CD4-positive, alpha-beta memory T cell (primary cell): Measurements from ENCODE around the gene ABCF2. TPM values are rescaled to one million over a fixed set of nuclear protein-coding genes. Genes with fewer than 3 reads are reported as not detected.

Experiments
- CTCF ChIA-PET: fragments of 350-600 bp; sonication (Branson Sonifier 250); formaldehyde crosslinking; loops from one replicate; lab custom pipeline; 2021; ENCODE audit warnings: inconsistent platforms; ENCODE audit not compliant: partially characterized antibody; lab: Charles Lee
- POLR2A ChIA-PET: fragments of 350-600 bp; sonication (Branson Sonifier 250); formaldehyde crosslinking; loops from one replicate; lab custom pipeline; 2021; ENCODE audit not compliant: partially characterized antibody; lab: Charles Lee
- DNase-seq, 5 donors: peaks; one replicate each; pipeline versions ENCODE4 v3.0.0 to v3.0.0-alpha.2; 2020 to 2022; ENCODE audit warnings: mixed read lengths in 1 of 5
- H3K27ac ChIP-seq: one replicate; pipeline ENCODE4 v1.7.0; 2013; ENCODE audit warnings: low read depth, low read length
- H3K27me3 ChIP-seq: 2 replicates; pipeline ENCODE4 v1.7.0; 2013; ENCODE audit warnings: mild to moderate bottlenecking, low read length, moderate library complexity; ENCODE audit not compliant: insufficient read depth
- H3K36me3 ChIP-seq: 2 replicates; pipeline ENCODE4 v1.7.0; 2013; ENCODE audit warnings: mild to moderate bottlenecking, low read length, moderate library complexity; ENCODE audit not compliant: insufficient read depth
- H3K4me1 ChIP-seq: 2 replicates; pipeline ENCODE4 v1.7.0; 2013; ENCODE audit warnings: mild to moderate bottlenecking, low read length, moderate library complexity; ENCODE audit not compliant: insufficient read depth
- H3K4me3 ChIP-seq, 2 donors: one replicate each; pipeline ENCODE4 v1.7.0; 2013; ENCODE audit warnings: low read length in 2 of 2, mild to moderate bottlenecking in 1 of 2
- H3K9me3 ChIP-seq, 2 donors: one replicate each; pipeline ENCODE4 v1.7.0; 2013; ENCODE audit warnings: low read length in 2 of 2, control low read depth in 1 of 2; ENCODE audit not compliant: control insufficient read depth in 1 of 2
- H3K27ac Mint-ChIP-seq, 7 donors: one replicate each; pipeline ENCODE4 v1.8.0; 2020 to 2021; ENCODE audit warnings: mixed read lengths in 7 of 7, mild to moderate bottlenecking in 6 of 7, inconsistent platforms in 3 of 7, moderate library complexity in 3 of 7
- H3K27me3 Mint-ChIP-seq, 2 donors: one replicate each; pipeline ENCODE4 v1.8.0; 2020 to 2021; ENCODE audit warnings: mixed read lengths in 2 of 2
- H3K36me3 Mint-ChIP-seq, 2 donors: one replicate each; pipeline ENCODE4 v1.8.0; 2020 to 2021; ENCODE audit warnings: mixed read lengths in 2 of 2, inconsistent platforms in 1 of 2, mild to moderate bottlenecking in 1 of 2
- H3K4me1 Mint-ChIP-seq, 4 donors: one replicate each; pipeline ENCODE4 v1.8.0; 2020 to 2021; ENCODE audit warnings: mixed read lengths in 4 of 4, mild to moderate bottlenecking in 1 of 4
- H3K4me3 Mint-ChIP-seq, 8 donors: one replicate each; pipeline ENCODE4 v1.8.0; 2020 to 2021; ENCODE audit warnings: mixed read lengths in 8 of 8, mild to moderate bottlenecking in 7 of 8, moderate library complexity in 6 of 8, inconsistent platforms in 3 of 8
- H3K9me3 Mint-ChIP-seq, 8 donors: one replicate each; pipeline ENCODE4 v1.8.0; 2020 to 2021; ENCODE audit warnings: mixed read lengths in 8 of 8, mild to moderate bottlenecking in 5 of 8, inconsistent platforms in 3 of 8, moderate library complexity in 1 of 8
- intact Hi-C: fragments of 100-400 bp; cut with micrococcal nuclease; formaldehyde crosslinking; loops from one replicate; pipeline ENCODE4 v1.15.1; 2023
- polyA plus RNA-seq, 2 donors: library from polyadenylated mRNA; unstranded; fragments of 300-500 nt; fragmentation: Illumina TruSeq; gene quantifications; one replicate each; pipeline ENCODE4 v1.2.3, GENCODE V29; 2021
- total RNA-seq, 2 experiments: library from RNA; stranded (reverse); gene quantifications; one replicate each; pipeline ENCODE4 v1.2.3, GENCODE V29; 2021

The ABCF2 gene
- total and polyA plus RNA-seq, 4 experiments from 2014 or later, result 31.4 to 37.3 (median 34.4) TPM

DNA sequence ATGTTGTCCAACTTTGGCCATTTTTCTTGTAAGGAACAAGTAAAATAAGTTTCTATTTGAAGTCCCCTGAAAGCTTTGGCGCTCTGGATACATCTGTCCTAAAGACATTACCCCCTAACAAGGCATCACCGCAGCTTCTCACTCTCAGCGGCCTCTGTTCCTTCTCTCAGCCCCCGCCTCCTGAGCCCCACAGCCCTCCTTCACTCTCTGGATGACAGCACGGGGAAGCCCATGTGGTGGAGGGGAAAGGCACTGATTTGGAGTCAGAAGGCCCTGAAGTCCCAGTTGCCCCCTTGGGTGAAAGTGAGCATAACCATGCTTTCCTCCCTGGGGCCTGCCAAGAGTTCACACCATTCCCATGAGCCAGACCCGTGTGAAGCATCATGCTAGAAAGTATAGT, 21.3 kb downstream of the ABCF2 start:
- Mint-ChIP-seq H3K4me3 (peak overlapping the region in 4 of 8 donors; percentile 52 to 72 (median 56)), H3K4me1 (peaks cover 27 to 56% (median 40%) of the 10 kb centered on the region in 4 donors)

GRCh38 chr7:151204383-151205032, 22.5 kb downstream of the ABCF2 start:
- H3K27ac Mint-ChIP-seq, result peak overlapping the region in 5 of 7 donors; percentile 19 to 99 (median 75)
- no peaks in the 10 kb centered on the region for H3K9me3 Mint-ChIP-seq
- DNase-seq, result no peak
- CTCF ChIA-PET, result interaction anchor here (1.3 kb wide), 2 partner anchors 40 to 41 kb away, joined by 4 read pairs; no protein-coding TSS in a partner anchor
- H3K4me1 ChIP-seq, result peaks cover 37% of the 10 kb centered on the region
- H3K36me3 Mint-ChIP-seq, result no peaks in the 10 kb centered on the region
- H3K9me3 ChIP-seq, result no peaks in the 10 kb centered on the region
- no peaks in the 10 kb centered on the region for H3K27me3 Mint-ChIP-seq
- H3K4me3 ChIP-seq, result no peak overlapping the region
- H3K4me3 Mint-ChIP-seq, result peak overlapping the region in 1 of 8 donors; percentile 54
- POLR2A ChIA-PET, result interaction anchor here (0.7 to 1.2 kb wide), 2 partner anchors 23 to 40 kb away, joined by 3 read pairs; no protein-coding TSS in a partner anchor
- H3K4me1 Mint-ChIP-seq, result peaks cover 25 to 44% (median 36%) of the 10 kb centered on the region in 4 donors
- no peaks in the 10 kb centered on the region for H3K36me3 ChIP-seq
- no peaks in the 10 kb centered on the region for H3K27me3 ChIP-seq
- intact Hi-C loops, result loop anchor here (5.0 kb wide), 1 partner anchor 43 kb away; the partner anchor contains the start of gene SMARCD3
- no peak overlapping the region for H3K27ac ChIP-seq

More for the DNA sequence above, 21.3 kb downstream of the ABCF2 start:
- Histone ChIP-seq H3K27me3 (no peaks in the 10 kb centered on the region), H3K27ac (peak overlapping the region; percentile 57), H3K36me3 (no peaks in the 10 kb centered on the region), H3K4me1 (peaks cover 37% of the 10 kb centered on the region), H3K9me3 (no peaks in the 10 kb centered on the region), H3K4me3 (no peak overlapping the region)
- no peaks in the 10 kb centered on the region for H3K9me3 Mint-ChIP-seq
- DNase-seq, result no peak
- H3K27me3 Mint-ChIP-seq, result no peaks in the 10 kb centered on the region
- intact Hi-C loops, result loop anchor here (5.0 kb wide), 1 partner anchor 42 kb away; the partner anchor contains the start of gene SMARCD3
- H3K36me3 Mint-ChIP-seq, result peaks cover 1 to 2% of the 10 kb centered on the region in 2 donors
- ChIA-PET POLR2A (interaction anchor here (1.0 to 2.7 kb wide), 3 partner anchors 21 to 74 kb away, joined by 3 to 25 read pairs (median 8); partner anchors contain the start of gene ABCF2), CTCF (interaction anchor here (2.9 kb wide), 1 partner anchor 38 kb away, joined by 26 read pairs; no protein-coding TSS in a partner anchor)
- peak overlapping the region; percentile 30 to 99 (median 98) for H3K27ac Mint-ChIP-seq

GRCh38 chr7:151202836-151203235, 24.2 kb downstream of the ABCF2 start:
- Mint-ChIP-seq H3K9me3 (no peaks in the 10 kb centered on the region), H3K4me1 (peaks cover 17 to 30% (median 25%) of the 10 kb centered on the region in 4 donors), H3K4me3 (no peak overlapping the region), H3K27ac (peak overlapping the region in 1 of 7 donors; percentile 32), H3K36me3 (no peaks in the 10 kb centered on the region), H3K27me3 (no peaks in the 10 kb centered on the region)
- ChIA-PET POLR2A (no interaction called here), CTCF (no interaction called here)
- intact Hi-C loops, result no loop called here
- Histone ChIP-seq H3K27me3 (no peaks in the 10 kb centered on the region), H3K4me1 (peaks cover 29% of the 10 kb centered on the region), H3K4me3 (no peak overlapping the region), H3K27ac (no peak overlapping the region), H3K36me3 (no peaks in the 10 kb centered on the region), H3K9me3 (no peaks in the 10 kb centered on the region)
- no peak for DNase-seq

- POLR2A ChIA-PET, result no interaction called here
- Histone ChIP-seq H3K9me3 (no peaks in the 10 kb centered on the region), H3K4me3 (no peak overlapping the region), H3K36me3 (no peaks in the 10 kb centered on the region), H3K27ac (no peak overlapping the region), H3K4me1 (peaks cover 18% of the 10 kb centered on the region), H3K27me3 (no peaks in the 10 kb centered on the region)
- H3K36me3 Mint-ChIP-seq, result no peaks in the 10 kb centered on the region
- intact Hi-C loops, result no loop called here
- peaks cover 6 to 20% (median 14%) of the 10 kb centered on the region in 4 donors for H3K4me1 Mint-ChIP-seq
- CTCF ChIA-PET, result no interaction called here
- H3K9me3 Mint-ChIP-seq, result no peaks in the 10 kb centered on the region
- H3K27me3 Mint-ChIP-seq, result no peaks in the 10 kb centered on the region
- DNase-seq, result no peak
- H3K4me3 Mint-ChIP-seq, result no peak overlapping the region
- peak overlapping the region in 2 of 7 donors; percentile 21 to 22 for H3K27ac Mint-ChIP-seq
Observed at GRCh38 chr7:151201751-151202150, 25.3 kb downstream of the ABCF2 start.

DNA sequence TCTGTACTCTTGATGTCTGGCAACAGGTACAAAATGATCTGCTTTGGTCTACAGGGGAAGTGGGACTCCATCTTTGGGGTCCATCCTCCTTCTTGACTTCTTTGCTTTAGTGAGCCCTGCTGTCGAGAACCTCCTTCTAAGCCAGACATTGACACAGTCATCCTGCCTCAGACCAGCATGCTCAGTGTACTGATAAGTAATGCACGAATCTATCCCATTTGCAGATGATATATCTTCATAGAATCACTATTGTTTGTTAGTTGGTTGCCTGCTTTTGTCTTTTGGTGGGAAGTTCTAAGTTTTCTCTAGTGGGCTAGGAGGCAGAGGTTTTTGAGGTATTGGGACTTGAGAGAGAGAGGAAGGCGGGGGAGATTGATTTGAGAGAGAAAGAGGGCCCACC, 25.7 kb downstream of the ABCF2 start:
- Mint-ChIP-seq H3K4me1 (peaks cover 3 to 15% (median 10%) of the 10 kb centered on the region in 4 donors), H3K27me3 (no peaks in the 10 kb centered on the region), H3K27ac (peak overlapping the region in 2 of 7 donors; percentile 13 to 63), H3K4me3 (no peak overlapping the region), H3K36me3 (no peaks in the 10 kb centered on the region), H3K9me3 (no peaks in the 10 kb centered on the region)
- intact Hi-C loops, result no loop called here
- ChIA-PET POLR2A (no interaction called here), CTCF (no interaction called here)
- no peak for DNase-seq
- Histone ChIP-seq H3K4me3 (no peak overlapping the region), H3K4me1 (peaks cover 14% of the 10 kb centered on the region), H3K27me3 (peaks cover 1% of the 10 kb centered on the region), H3K27ac (no peak overlapping the region), H3K36me3 (no peaks in the 10 kb centered on the region), H3K9me3 (no peaks in the 10 kb centered on the region)

DNA sequence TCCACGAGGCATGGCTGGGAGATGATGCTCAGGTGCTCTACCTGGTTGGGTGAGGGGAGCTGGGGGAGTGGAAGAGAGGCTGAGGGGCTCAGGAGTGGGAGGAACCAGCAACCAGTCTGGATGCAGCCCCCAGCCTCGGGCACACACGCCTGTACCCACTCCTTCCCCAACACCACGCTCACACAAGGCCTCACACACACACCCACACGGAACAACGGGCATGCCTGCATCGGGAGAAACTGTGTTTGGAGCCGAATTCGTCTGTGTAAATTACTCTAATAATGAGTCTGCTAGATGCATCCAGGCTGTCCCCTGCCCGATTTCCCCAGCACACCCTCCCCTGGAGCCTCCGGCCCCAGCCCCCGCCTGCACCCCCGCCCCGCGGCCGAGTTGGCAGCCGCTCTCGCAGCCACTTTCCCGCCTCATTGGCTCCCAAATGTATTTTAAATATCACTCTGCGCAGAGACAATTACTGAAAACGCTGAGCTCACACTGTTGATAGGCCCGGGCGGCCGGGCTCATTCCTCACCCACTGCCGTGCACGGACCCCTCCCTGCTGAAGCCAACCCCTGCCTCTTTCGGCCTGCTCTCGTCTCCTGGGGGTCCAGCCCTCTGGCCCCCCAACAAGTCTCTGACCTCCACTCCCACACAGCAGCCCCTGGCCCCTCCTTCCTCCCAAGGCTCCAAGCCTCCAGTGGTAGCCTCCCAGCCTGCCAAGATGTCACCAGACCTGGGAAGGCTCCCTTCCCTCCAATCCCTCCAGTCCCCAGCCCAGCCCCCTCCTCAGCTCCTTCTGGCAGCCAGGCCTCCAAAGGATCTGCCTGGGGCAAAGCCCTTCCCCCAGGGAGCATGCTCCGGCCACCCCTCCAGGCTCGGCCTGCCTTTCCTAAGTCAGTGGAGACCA, 27.8 kb downstream of the ABCF2 start:
- H3K9me3 Mint-ChIP-seq, result no peaks in the 10 kb centered on the region
- CTCF ChIA-PET, result no interaction called here
- no peak overlapping the region for H3K27ac ChIP-seq
- no peaks in the 10 kb centered on the region for H3K27me3 Mint-ChIP-seq
- no peak overlapping the region for H3K4me3 ChIP-seq
- H3K36me3 ChIP-seq, result no peaks in the 10 kb centered on the region
- intact Hi-C loops, result no loop called here
- H3K4me3 Mint-ChIP-seq, result no peak overlapping the region
- POLR2A ChIA-PET, result interaction anchor here (0.5 to 1.2 kb wide), 2 partner anchors 15 to 30 kb away, joined by 3 to 4 read pairs; no protein-coding TSS in a partner anchor
- H3K36me3 Mint-ChIP-seq, result no peaks in the 10 kb centered on the region
- H3K4me1 ChIP-seq, result peaks cover 16% of the 10 kb centered on the region
- DNase-seq, result no peak
- peaks cover under 1 to 10% (median 9%) of the 10 kb centered on the region in 4 donors for H3K4me1 Mint-ChIP-seq
- H3K9me3 ChIP-seq, result no peaks in the 10 kb centered on the region
- peak overlapping the region in 2 of 7 donors; percentile 24 to 46 for H3K27ac Mint-ChIP-seq
- peaks cover 9% of the 10 kb centered on the region for H3K27me3 ChIP-seq

DNA sequence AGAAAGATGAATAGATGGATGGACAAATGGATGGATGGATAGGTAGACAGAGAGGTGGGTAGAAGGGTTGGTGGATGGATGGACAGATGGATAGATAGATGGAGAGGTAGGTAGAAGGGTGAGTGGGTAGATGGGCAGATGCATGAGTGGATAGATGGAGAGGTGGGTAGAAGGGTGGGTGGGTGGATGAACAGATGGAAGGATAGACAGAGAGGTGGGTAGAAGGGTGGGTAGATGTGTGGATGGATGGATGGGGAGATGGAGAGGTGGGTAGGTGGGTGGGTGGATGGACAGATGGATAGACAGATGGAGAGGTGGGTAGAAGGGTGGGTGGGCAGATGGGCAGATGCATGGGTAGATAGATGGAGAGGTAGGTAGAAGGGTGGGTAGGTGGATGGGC, 29.1 kb downstream of the ABCF2 start:
- Mint-ChIP-seq H3K4me1 (peaks cover 3 to 17% (median 11%) of the 10 kb centered on the region in 4 donors), H3K4me3 (no peak overlapping the region), H3K9me3 (no peaks in the 10 kb centered on the region), H3K27me3 (no peaks in the 10 kb centered on the region), H3K36me3 (no peaks in the 10 kb centered on the region), H3K27ac (no peak overlapping the region)
- no peak for DNase-seq
- peaks cover 9% of the 10 kb centered on the region for H3K27me3 ChIP-seq
- intact Hi-C loops, result no loop called here
- ChIA-PET POLR2A (no interaction called here), CTCF (no interaction called here)
- no peak overlapping the region for H3K27ac ChIP-seq
- H3K4me3 ChIP-seq, result no peak overlapping the region
- peaks cover 21% of the 10 kb centered on the region for H3K4me1 ChIP-seq
- H3K36me3 ChIP-seq, result no peaks in the 10 kb centered on the region
- H3K9me3 ChIP-seq, result no peaks in the 10 kb centered on the region
